SK-N-MC (cell line): ENCODE measurements around the gene TBC1D2B.
"Not testable (repeated sequence)": the region's sequence is repeated elsewhere in the genome, so short reads cannot be mapped to it uniquely, and the experiment has no call there.

ENCODE experiments used
- DNase-seq: peaks from one replicate; pipeline ENCODE4 v3.0.0-alpha.2; 2011; ENCODE audit warnings: low read depth, low spot score
- H3K27ac ChIP-seq: fragments of 200-600 bp; sonication (generic); 2 replicates; pipeline ENCODE4 v1.5.1; 2016; ENCODE audit warnings: mixed run types
- H3K36me3 ChIP-seq: fragments of 200-600 bp; sonication (generic); 2 replicates; pipeline ENCODE4 v1.6.1; 2017; ENCODE audit warnings: antibody characterized with exemption, low read length, mixed read lengths; ENCODE audit not compliant: insufficient read depth
- H3K4me3 ChIP-seq: fragments of 200-600 bp; sonication (generic); 2 replicates; pipeline ENCODE4 v1.5.1; 2016
- H3K9ac ChIP-seq: fragments of 200-600 bp; sonication (generic); 2 replicates; pipeline ENCODE4 v1.8.0; 2017; ENCODE audit warnings: mixed run types, mixed read lengths; ENCODE audit not compliant: insufficient read length
- H3K9me3 ChIP-seq: fragments of 200-600 bp; sonication (generic); 2 replicates; pipeline ENCODE4 v1.6.1; 2017; ENCODE audit warnings: low read depth, mild to moderate bottlenecking, antibody characterized with exemption, low read length, moderate library complexity, mixed read lengths
- EZH2 ChIP-seq: fragments of 200-600 bp; sonication (generic); IDR thresholded peaks from one replicate; pipeline ENCODE4 v1.6.1; 2017; ENCODE audit warnings: antibody characterized with exemption
- FOXP2 ChIP-seq: optimal IDR thresholded peaks from 2 replicates; pipeline ENCODE3; 2011; ENCODE audit warnings: mild to moderate bottlenecking, moderate library complexity; ENCODE audit not compliant: insufficient read depth; ENCODE audit errors: extremely low read length, control extremely low read depth
- POLR2AphosphoS5 ChIP-seq: IDR thresholded peaks from 2 replicates; pipeline ENCODE4 v1.6.1; 2012; ENCODE audit warnings: mild to moderate bottlenecking, low read depth, low read length, borderline replicate concordance

The TBC1D2B gene

GRCh38 chr15:77981281-77982126 is 96.0 kb downstream of the TBC1D2B start:
- no peak for DNase-seq
- no peak overlapping the region for H3K27ac ChIP-seq
- no peaks in the 10 kb centered on the region for H3K9me3 ChIP-seq
- H3K4me3 ChIP-seq: no peak overlapping the region
- no peaks in the 10 kb centered on the region for H3K36me3 ChIP-seq
- H3K9ac ChIP-seq: no peak overlapping the region
- TF ChIP-seq EZH2: no peak
- TF ChIP-seq POLR2AphosphoS5: no peak

- H3K36me3 ChIP-seq, H3K9me3 ChIP-seq, H3K27ac ChIP-seq, H3K4me3 ChIP-seq, H3K9ac ChIP-seq, DNase-seq: not testable (repeated sequence)
These were observed 96.8 kb downstream of the TBC1D2B start for GRCh38 chr15:77980674-77981073.

- Histone ChIP-seq H3K36me3 (no peaks in the 10 kb centered on the region), H3K9ac (no peak overlapping the region), H3K4me3 (no peak overlapping the region), H3K9me3 (no peaks in the 10 kb centered on the region), H3K27ac (no peak overlapping the region)
- TF ChIP-seq FOXP2 (no peak), EZH2 (no peak), POLR2AphosphoS5 (no peak)
- DNase-seq: no peak
These were observed 97.4 kb downstream of the TBC1D2B start for GRCh38 chr15:77980098-77980497.

DNA sequence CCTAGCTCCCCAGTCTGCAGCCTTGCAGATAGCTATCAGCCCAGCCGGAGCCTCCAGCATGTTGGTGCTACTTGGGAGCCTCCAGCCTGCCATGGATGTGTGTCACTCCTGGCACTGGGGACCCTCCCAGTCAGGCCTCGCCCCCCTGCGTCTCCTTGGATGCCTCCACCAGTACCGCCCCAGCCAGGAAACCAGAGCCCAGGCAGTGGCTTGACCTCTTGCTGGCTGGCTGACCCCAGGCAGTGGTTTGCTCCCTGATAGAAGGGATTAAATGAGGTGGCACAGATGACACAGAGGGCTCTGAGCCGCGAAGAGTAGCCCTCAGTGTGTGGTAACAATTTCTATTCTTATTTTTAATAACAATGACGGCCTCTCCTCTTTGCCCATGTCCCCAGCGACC is 98.4 kb downstream of the TBC1D2B start:
- not testable (repeated sequence) for H3K9me3 ChIP-seq, DNase-seq, H3K9ac ChIP-seq, H3K36me3 ChIP-seq, H3K27ac ChIP-seq, H3K4me3 ChIP-seq

- H3K27ac ChIP-seq, H3K36me3 ChIP-seq, H3K9ac ChIP-seq, H3K4me3 ChIP-seq, DNase-seq, H3K9me3 ChIP-seq: not testable (repeated sequence)
These were observed 98.8 kb downstream of the TBC1D2B start for GRCh38 chr15:77978759-77979145.

DNA sequence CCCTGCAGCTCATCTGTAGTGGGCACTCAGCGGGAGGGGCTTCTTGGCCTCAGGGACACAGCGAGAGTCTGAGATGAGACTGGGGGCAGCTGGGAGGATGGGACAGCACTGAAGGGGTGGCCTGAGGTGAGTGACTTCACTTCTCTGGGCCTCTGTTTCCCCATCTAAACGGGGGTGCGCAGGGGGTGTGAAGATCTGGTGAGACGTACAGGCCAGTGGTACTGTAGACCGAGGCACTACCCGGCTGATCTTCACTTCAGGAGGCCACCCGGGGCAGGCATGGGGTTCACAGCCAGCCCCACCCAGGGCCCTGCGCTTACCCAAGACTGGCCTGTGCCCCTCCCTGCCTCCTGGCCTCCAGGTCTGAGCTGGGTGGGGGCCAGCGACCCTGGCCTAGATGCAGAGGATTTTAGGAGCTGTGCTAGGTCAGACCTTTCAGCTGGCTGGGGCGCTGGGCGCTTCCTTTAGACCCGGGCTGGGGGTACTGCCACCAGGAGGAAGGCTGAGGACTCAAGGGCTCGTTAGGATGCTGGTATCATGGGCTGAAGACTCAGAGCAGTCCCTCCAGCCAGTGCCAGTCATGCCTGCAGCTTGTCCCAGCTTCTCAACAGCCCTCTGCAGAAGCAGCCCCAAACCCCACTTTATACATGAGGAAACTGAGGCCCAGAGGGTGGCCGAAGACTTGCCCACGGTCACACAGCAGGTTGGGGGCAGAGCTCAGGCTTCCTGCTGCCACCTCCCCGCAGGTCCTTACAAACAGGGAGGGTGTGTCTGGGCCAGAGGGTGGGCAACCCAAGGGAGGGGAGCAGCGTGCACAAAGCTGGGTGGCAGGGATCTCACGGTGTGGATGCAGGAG is 99.4 kb downstream of the TBC1D2B start:
- H3K9me3 ChIP-seq, H3K27ac ChIP-seq, H3K9ac ChIP-seq, H3K36me3 ChIP-seq, H3K4me3 ChIP-seq, DNase-seq: not testable (repeated sequence)

- H3K9me3 ChIP-seq, H3K27ac ChIP-seq, H3K4me3 ChIP-seq, H3K36me3 ChIP-seq, H3K9ac ChIP-seq, DNase-seq: not testable (repeated sequence)
These were observed 100.6 kb downstream of the TBC1D2B start for GRCh38 chr15:77976760-77977525.

- H3K9ac ChIP-seq, H3K27ac ChIP-seq, H3K4me3 ChIP-seq, H3K9me3 ChIP-seq, H3K36me3 ChIP-seq, DNase-seq: not testable (repeated sequence)
These were observed 101.4 kb downstream of the TBC1D2B start for GRCh38 chr15:77976095-77976450.

DNA sequence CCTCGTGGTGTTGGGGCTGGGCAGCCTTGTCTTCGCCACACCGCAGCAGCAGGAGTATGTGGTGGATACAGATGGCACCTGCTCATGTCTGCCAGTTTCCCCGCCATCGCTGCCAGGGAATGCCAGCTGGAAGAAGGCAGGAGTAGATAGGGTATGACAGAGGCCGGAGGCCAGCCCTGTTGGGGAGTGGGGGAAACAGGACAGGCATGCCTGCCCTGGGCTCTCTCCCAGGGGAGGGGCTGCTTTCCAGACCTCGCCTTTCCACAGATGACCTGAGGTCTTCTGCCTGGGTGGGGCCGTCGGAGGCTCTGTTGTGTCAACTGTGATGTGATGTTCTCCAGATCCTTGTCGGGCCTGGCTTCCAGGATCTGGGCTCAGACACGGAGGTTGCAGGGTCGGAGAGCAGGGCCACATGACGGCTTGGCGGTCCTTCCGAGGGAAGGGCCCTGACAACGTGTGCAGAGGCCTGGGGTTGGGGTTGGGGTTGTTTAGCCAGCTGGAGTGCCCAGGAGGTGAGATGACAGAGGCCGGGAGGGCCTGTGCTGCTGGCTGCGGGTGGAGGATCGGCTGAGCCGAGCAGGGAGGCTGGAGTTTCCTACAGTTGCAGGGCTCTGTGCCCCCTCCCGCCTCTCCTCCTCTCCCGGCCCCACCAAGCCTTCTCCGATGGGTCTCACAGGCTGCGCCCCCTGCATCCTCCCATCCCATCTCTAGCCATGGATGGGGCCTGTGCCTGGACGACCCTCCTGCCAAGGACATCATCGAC is 102.0 kb downstream of the TBC1D2B start:
- TF ChIP-seq POLR2AphosphoS5 (no peak), FOXP2 (no peak), EZH2 (no peak)
- Histone ChIP-seq H3K27ac (no peak overlapping the region), H3K4me3 (no peak overlapping the region), H3K9me3 (no peaks in the 10 kb centered on the region), H3K36me3 (no peaks in the 10 kb centered on the region), H3K9ac (no peak overlapping the region)
- no peak for DNase-seq
